ENCODE data around the gene STARD3. TPM values are rescaled to one million over a fixed set of nuclear protein-coding genes. Genes with fewer than 3 reads are reported as not detected.

STARD3 gene
- total and polyA plus RNA-seq, 7 donors: 21.0 to 59.2 (median 37.0) TPM

DNA sequence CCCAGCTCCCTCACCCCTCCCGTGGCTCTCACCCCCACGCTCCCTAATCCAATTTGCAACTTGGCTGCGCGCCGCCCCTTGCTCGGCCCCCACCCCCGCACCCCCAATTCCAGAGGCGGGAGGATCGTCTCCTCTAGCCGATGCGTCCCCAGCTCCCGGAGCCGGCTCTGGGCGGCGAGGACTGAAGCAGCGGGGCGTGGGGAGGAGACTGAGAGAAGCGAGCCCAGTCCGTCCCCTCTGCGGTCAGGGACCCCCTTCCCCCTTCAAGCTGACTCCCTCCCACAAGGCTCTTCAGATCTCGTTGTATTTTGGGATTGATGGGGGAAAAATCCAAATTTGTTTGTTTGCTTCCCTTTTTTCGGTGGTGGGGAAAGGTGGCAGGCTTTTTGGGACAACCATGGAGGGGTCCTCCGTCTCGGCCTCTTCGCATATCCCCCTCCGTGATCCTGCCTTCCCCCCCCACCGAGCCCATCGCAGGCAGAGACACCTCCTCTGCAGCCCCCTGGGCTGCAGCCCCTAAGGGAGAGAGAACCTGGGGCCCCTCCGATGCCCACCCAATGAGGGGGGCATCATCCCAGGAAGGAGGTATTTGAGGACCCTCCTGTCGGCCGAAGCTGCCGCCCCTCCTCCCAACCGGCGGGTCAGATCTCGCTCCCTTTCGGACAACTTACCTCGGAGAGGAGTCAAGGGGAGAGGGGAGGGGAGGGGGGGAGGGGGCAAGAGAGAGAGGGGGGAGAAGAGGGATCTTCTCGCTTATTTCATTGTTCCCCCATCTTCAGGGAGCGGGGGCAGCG is 29.7 kb upstream of the STARD3 start:
- intact Hi-C loops (cut with DNase I): no loop called here
- Histone ChIP-seq H3K27me3 (peaks cover 48 to 86% (median 75%) of the 10 kb centered on the region in 3 donors), H3K9me3 (no peaks in the 10 kb centered on the region), H3K36me3 (no peaks in the 10 kb centered on the region), H3K4me1 (peaks cover 2 to 37% (median 33%) of the 10 kb centered on the region in 4 donors), H3K27ac (no peak overlapping the region), H3K4me3 (peak overlapping the region in 2 of 4 donors; percentile 5 to 36)
- no peak for DNase-seq
- 4 to 6% methylated on average over 40 of the region's 40 CpGs for WGBS, 2 donors
- no peak for TF ChIP-seq POLR2A (IDR thresholded peaks at IDR 0.05)
- peak in 1 of 4 donors; percentile 14 for TF ChIP-seq POLR2AphosphoS5 (IDR thresholded peaks at IDR 0.05)

DNA sequence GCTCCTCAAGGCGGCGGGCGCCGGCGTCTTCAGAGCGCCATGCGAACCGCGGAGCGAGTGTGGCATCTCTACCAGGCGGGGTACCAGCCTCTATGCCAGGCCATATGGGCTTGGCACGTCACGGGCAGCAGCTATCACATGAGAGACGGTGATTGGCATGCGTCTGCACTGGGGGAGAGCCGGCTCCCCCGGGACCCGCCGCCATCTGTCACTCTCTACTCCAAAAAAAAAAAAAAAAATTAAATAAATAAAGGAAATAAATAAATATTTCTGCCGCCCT is 29.2 kb upstream of the STARD3 start, which contains the start of gene NEUROD2:
Gene NEUROD2 (minus strand): TSS at position 70 of the 280 bp plus-strand sequence. CDS start 1,321 bp downstream, outside the sequence.
- DNase-seq: no peak
- Histone ChIP-seq H3K36me3 (no peaks in the 10 kb centered on the region), H3K4me1 (peaks cover 2 to 37% (median 33%) of the 10 kb centered on the region in 4 donors), H3K27ac (no peak within 1 kb of the TSS), H3K27me3 (peaks cover 48 to 86% (median 75%) of the 10 kb centered on the region in 3 donors), H3K9me3 (no peaks in the 10 kb centered on the region), H3K4me3 (peak within 1 kb of the TSS in 3 of 4 donors; percentile 5 to 36 (median 20))
- intact Hi-C loops (cut with DNase I): no loop called here
- WGBS, 2 donors: 8 to 9% methylated on average over 20 of the region's 20 CpGs
- TF ChIP-seq POLR2A (IDR thresholded peaks at IDR 0.05) (no peak), POLR2AphosphoS5 (IDR thresholded peaks at IDR 0.05) (no peak), EP300 (IDR thresholded peaks at IDR 0.05) (no peak)
- TF ChIP-seq, protein P1, sequence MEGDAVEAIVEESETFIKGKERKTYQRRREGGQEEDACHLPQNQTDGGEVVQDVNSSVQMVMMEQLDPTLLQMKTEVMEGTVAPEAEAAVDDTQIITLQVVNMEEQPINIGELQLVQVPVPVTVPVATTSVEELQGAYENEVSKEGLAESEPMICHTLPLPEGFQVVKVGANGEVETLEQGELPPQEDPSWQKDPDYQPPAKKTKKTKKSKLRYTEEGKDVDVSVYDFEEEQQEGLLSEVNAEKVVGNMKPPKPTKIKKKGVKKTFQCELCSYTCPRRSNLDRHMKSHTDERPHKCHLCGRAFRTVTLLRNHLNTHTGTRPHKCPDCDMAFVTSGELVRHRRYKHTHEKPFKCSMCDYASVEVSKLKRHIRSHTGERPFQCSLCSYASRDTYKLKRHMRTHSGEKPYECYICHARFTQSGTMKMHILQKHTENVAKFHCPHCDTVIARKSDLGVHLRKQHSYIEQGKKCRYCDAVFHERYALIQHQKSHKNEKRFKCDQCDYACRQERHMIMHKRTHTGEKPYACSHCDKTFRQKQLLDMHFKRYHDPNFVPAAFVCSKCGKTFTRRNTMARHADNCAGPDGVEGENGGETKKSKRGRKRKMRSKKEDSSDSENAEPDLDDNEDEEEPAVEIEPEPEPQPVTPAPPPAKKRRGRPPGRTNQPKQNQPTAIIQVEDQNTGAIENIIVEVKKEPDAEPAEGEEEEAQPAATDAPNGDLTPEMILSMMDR (IDR thresholded peaks at IDR 0.05): no peak

DNA sequence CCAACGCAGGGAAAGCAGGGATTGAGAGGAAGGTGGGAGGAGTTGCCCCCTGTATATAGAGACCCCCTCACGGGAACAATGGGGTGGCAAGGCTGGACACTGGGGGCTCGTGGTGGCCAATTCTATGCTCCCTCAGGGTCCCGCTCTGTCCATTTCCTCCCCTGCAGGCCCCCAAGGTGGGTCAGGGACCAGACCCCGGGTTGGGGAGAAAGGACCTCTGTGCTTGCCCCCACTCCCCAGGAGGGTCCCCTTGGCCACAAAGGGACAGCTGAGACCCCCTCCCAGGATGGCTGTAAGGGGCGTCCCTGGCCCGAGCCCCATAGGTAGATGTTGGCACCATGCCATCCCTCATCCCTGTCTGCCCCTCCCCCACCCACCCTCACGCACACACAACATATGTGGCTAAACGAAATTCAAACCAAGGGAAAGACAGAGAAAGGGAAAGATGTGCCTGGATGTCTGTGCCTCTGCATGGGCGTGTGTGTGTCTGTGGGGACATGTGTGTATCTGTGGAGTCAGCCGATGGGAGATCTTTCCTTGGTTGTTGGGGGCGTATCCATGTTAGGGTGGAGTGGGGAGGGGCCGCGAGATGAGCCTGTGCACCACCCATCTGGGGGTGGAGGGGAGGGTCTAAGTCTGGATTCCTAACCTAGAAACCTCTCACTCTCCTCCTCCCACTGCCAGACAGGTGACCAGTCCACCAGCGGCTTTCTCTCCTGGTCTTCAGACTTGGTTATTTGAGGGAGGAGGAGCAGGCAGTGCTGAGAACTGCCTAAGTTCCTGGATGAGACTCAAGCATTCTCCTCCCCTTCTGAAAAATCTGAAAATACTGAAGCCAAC is 28.6 kb upstream of the STARD3 start:
- peaks cover 2 to 37% (median 33%) of the 10 kb centered on the region in 4 donors for H3K4me1 ChIP-seq
- WGBS, 2 donors: 13 to 15% methylated on average over 15 of the region's 15 CpGs
- TF ChIP-seq, protein P1 (IDR thresholded peaks at IDR 0.05): no peak
- TF ChIP-seq POLR2AphosphoS5 (IDR thresholded peaks at IDR 0.05) (no peak), POLR2A (IDR thresholded peaks at IDR 0.05) (no peak), EP300 (IDR thresholded peaks at IDR 0.05) (no peak)

DNA sequence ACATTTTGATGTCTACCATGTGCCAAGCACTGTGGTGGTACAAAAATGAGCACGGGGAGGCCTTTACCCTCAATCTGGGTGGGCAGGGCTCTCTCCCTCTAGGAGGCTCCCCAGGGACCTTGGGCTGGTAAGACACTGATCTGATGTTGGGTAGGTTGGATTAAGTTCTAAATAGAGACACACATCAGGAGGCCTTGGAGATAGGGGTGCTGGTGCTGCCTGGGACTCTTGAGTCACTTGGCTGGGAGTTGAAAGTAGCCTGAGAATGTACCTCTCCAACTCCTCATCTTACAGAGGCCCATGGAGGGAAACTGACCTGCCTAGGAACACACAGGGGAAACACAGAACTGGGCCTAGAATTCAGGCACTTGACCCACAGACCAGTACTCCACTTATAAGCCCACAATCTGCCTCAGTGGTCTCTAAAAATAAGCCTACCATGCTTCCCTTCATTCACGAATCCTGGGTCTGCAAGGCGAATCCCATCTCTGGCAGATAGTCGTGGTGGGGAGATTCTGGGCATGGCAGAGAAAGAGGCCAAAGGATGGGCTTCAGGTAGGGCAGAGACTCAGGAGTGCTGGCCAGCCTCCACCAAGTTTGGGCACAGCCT is 27.4 kb upstream of the STARD3 start:
- no peak for DNase-seq
- Histone ChIP-seq H3K4me3 (no peak overlapping the region), H3K36me3 (no peaks in the 10 kb centered on the region), H3K9me3 (no peaks in the 10 kb centered on the region), H3K27ac (no peak overlapping the region), H3K27me3 (peaks cover 39 to 82% (median 65%) of the 10 kb centered on the region in 3 donors), H3K4me1 (peaks cover 2 to 31% (median 29%) of the 10 kb centered on the region in 4 donors)
- no peak for TF ChIP-seq POLR2AphosphoS5 (IDR thresholded peaks at IDR 0.05)
- TF ChIP-seq EP300 (IDR thresholded peaks at IDR 0.05): no peak
- TF ChIP-seq POLR2A (IDR thresholded peaks at IDR 0.05): no peak
- TF ChIP-seq, protein P1 (IDR thresholded peaks at IDR 0.05): no peak
- intact Hi-C loops (cut with DNase I): no loop called here
- WGBS, 2 donors: 87 to 91% methylated on average over 4 of the region's 4 CpGs

More for the DNA sequence above, 28.6 kb upstream of the STARD3 start:
- Histone ChIP-seq H3K9me3 (no peaks in the 10 kb centered on the region), H3K36me3 (no peaks in the 10 kb centered on the region), H3K4me3 (no peak overlapping the region), H3K27me3 (peaks cover 48 to 86% (median 71%) of the 10 kb centered on the region in 3 donors), H3K27ac (no peak overlapping the region)
- no peak for DNase-seq
- intact Hi-C loops (cut with DNase I): no loop called here

Data from sigmoid colon (tissue), 7 donors.